Renal pelvis (tissue), 12 donors: ENCODE data around the gene IFRD2. TPM values are rescaled to one million over a fixed set of nuclear protein-coding genes. Genes with fewer than 3 reads are reported as not detected.

Experiments
- DNase-seq: peaks from one replicate; pipeline ENCODE4 v3.0.0-alpha.2; 2013
- long read RNA-seq, 16 experiments: transcript quantifications; one replicate each; lab custom pipeline, GENCODE V29; 2026
- polyA plus RNA-seq, 3 donors: library from polyadenylated mRNA; unstranded; fragments of 120-200 nt; gene quantifications; one replicate each; pipeline ENCODE4 v1.2.1, GENCODE V29; 2013; ENCODE audit not compliant: insufficient read length in 3 of 3

The IFRD2 gene
- polyA plus RNA-seq = 10 to 100 TPM; 44.4 to 52.2 (median 51.1) TPM
- long read RNA-seq, donor 1, transcript IFRD2-202 (12 exons, 2,109 nt) = major isoform, 8 of 13 reads
- long read RNA-seq, donor 1, partial matches to known transcripts = 5 of 13 reads
- long read RNA-seq, donor 1, other reads (novel, unspliced or antisense) = 0 of 13 reads
- long read RNA-seq, donor 2, transcript IFRD2-202 (12 exons, 2,109 nt) = major isoform, 12 of 19 reads
- long read RNA-seq, donor 2, partial matches to known transcripts = 5 of 19 reads
- long read RNA-seq, donor 2, other reads (novel, unspliced or antisense) = 0 of 19 reads
- long read RNA-seq, donor 3, transcript IFRD2-202 (12 exons, 2,109 nt) = major isoform, 12 of 18 reads
- long read RNA-seq, donor 3, partial matches to known transcripts = 6 of 18 reads
- long read RNA-seq, donor 3, other reads (novel, unspliced or antisense) = 0 of 18 reads
- long read RNA-seq, donor 4, transcript IFRD2-202 (12 exons, 2,109 nt) = major isoform, 13 of 14 reads
- long read RNA-seq, donor 4, partial matches to known transcripts = 0 of 14 reads
- long read RNA-seq, donor 4, other reads (novel, unspliced or antisense) = 0 of 14 reads
- long read RNA-seq, donor 5, transcript IFRD2-202 (12 exons, 2,109 nt) = major isoform, 5 of 7 reads
- long read RNA-seq, donor 5, partial matches to known transcripts = 0 of 7 reads
- long read RNA-seq, donor 5, other reads (novel, unspliced or antisense) = 0 of 7 reads
- long read RNA-seq, donor 6, transcript IFRD2-202 (12 exons, 2,109 nt) = major isoform, 10 of 10 reads
- long read RNA-seq, donor 6, partial matches to known transcripts = 0 of 10 reads
- long read RNA-seq, donor 6, other reads (novel, unspliced or antisense) = 0 of 10 reads
- long read RNA-seq, donor 7, transcript IFRD2-202 (12 exons, 2,109 nt) = major isoform, 14 of 27 reads
- long read RNA-seq, donor 7, partial matches to known transcripts = 10 of 27 reads
- long read RNA-seq, donor 7, other reads (novel, unspliced or antisense) = 0 of 27 reads
- long read RNA-seq, donor 8, partial matches to known transcripts = 0 of 4 reads
- long read RNA-seq, donor 8, other reads (novel, unspliced or antisense) = 0 of 4 reads
- long read RNA-seq, donor 9, transcript IFRD2-202 (12 exons, 2,109 nt) = major isoform, 15 of 25 reads
- long read RNA-seq, donor 9, partial matches to known transcripts = 8 of 25 reads
- long read RNA-seq, donor 9, other reads (novel, unspliced or antisense) = 0 of 25 reads
- long read RNA-seq, donor 10, partial matches to known transcripts = 8 of 13 reads
- long read RNA-seq, donor 10, other reads (novel, unspliced or antisense) = 0 of 13 reads
- long read RNA-seq, donor 11, transcript IFRD2-206 (2 exons, 891 nt) = minor isoform, 5 of 14 reads
- long read RNA-seq, donor 11, transcript IFRD2-202 (12 exons, 2,109 nt) = major isoform, 9 of 14 reads
- long read RNA-seq, donor 11, partial matches to known transcripts = 0 of 14 reads
- long read RNA-seq, donor 11, other reads (novel, unspliced or antisense) = 0 of 14 reads
- long read RNA-seq, donor 12, transcript IFRD2-202 (12 exons, 2,109 nt) = major isoform, 12 of 13 reads
- long read RNA-seq, donor 12, partial matches to known transcripts = 0 of 13 reads
- long read RNA-seq, donor 12, other reads (novel, unspliced or antisense) = 0 of 13 reads
- long read RNA-seq, donor 13, partial matches to known transcripts = 5 of 12 reads
- long read RNA-seq, donor 13, other reads (novel, unspliced or antisense) = 0 of 12 reads
- long read RNA-seq, donor 14 = 0 reads
- long read RNA-seq, donor 15, transcript IFRD2-202 (12 exons, 2,109 nt) = major isoform, 13 of 16 reads
- long read RNA-seq, donor 15, partial matches to known transcripts = 0 of 16 reads
- long read RNA-seq, donor 15, other reads (novel, unspliced or antisense) = 0 of 16 reads
- long read RNA-seq, donor 16, transcript IFRD2-202 (12 exons, 2,109 nt) = major isoform, 6 of 11 reads
- long read RNA-seq, donor 16, partial matches to known transcripts = 0 of 11 reads
- long read RNA-seq, donor 16, other reads (novel, unspliced or antisense) = 0 of 11 reads

- peak; percentile 97 for DNase-seq
Measured at GRCh38 chr3:50292159-50293078, at the start of gene IFRD2. IFRD2 (minus strand) TSS chr3:50292429; CDS start chr3:50292274, 155 bp downstream.

GRCh38 chr3:50341537-50341936 lies 49.3 kb upstream of the IFRD2 start:
- DNase-seq = no peak

- peak; percentile 42 for DNase-seq
Measured at GRCh38 chr3:50340448-50341329, 48.5 kb upstream of the IFRD2 start, which contains the start of gene RASSF1. RASSF1 (minus strand) TSS chr3:50340836; CDS start chr3:50340805, 31 bp downstream.

GRCh38 chr3:50340147-50340447 lies 47.9 kb upstream of the IFRD2 start:
- no peak for DNase-seq

- no peak for DNase-seq
Measured at GRCh38 chr3:50339485-50340146, 47.4 kb upstream of the IFRD2 start.

GRCh38 chr3:50338965-50339364 lies 46.7 kb upstream of the IFRD2 start:
- DNase-seq = no peak

- peak; percentile 98 for DNase-seq
Measured at GRCh38 chr3:50337175-50337861, 45.1 kb upstream of the IFRD2 start.

GRCh38 chr3:50336452-50337174 lies 44.4 kb upstream of the IFRD2 start:
- DNase-seq = no peak

GRCh38 chr3:50334339-50335075 lies 42.3 kb upstream of the IFRD2 start:
- DNase-seq = no peak

GRCh38 chr3:50333744-50334328 lies 41.6 kb upstream of the IFRD2 start:
- DNase-seq = no peak

GRCh38 chr3:50331364-50331907 lies 39.2 kb upstream of the IFRD2 start:
- DNase-seq = no peak

- DNase-seq = no peak
Measured at GRCh38 chr3:50330330-50330729, 38.1 kb upstream of the IFRD2 start.

- peak; percentile 98 for DNase-seq
Measured at GRCh38 chr3:50327943-50328691, 35.9 kb upstream of the IFRD2 start, which contains the start of gene TUSC2. TUSC2 (minus strand) TSS chr3:50328223; CDS start chr3:50328099, 124 bp downstream.

- no peak for DNase-seq
Measured at GRCh38 chr3:50327129-50327528, 34.9 kb upstream of the IFRD2 start.
